Adipocyte (in vitro differentiated cells): ENCODE results near the gene CCDC27.
"Not testable (repeated sequence)": the region's sequence is repeated elsewhere in the genome, so short reads cannot be mapped to it uniquely, and the experiment has no call there.

Experiments used
- DNase-seq: peaks from one replicate; pipeline ENCODE4 v3.0.0-alpha.2; 2015; ENCODE audit warnings: low read depth
- H3K27me3 ChIP-seq: replicated peaks from 2 replicates; pipeline ENCODE4 v1.7.0; 2013; ENCODE audit warnings: mild to moderate bottlenecking, low read length, moderate library complexity; ENCODE audit not compliant: control insufficient read depth, insufficient read depth
- H3K36me3 ChIP-seq: 2 replicates; pipeline ENCODE4 v1.7.0; 2013; ENCODE audit warnings: low read length, mild to moderate bottlenecking, moderate library complexity; ENCODE audit not compliant: control insufficient read depth, insufficient read depth, severe bottlenecking
- H3K4me1 ChIP-seq: 2 replicates; pipeline ENCODE4 v1.7.0; 2013; ENCODE audit warnings: mild to moderate bottlenecking, low read length, moderate library complexity; ENCODE audit not compliant: control insufficient read depth, insufficient read depth
- H3K4me3 ChIP-seq: 2 replicates; pipeline ENCODE4 v1.7.0; 2013; ENCODE audit warnings: mild to moderate bottlenecking, low read length, moderate library complexity
- H3K9ac ChIP-seq: 2 replicates; pipeline ENCODE4 v1.7.0; 2013; ENCODE audit warnings: mild to moderate bottlenecking, low read length, moderate library complexity
- H3K9me3 ChIP-seq: 2 replicates; pipeline ENCODE4 v1.7.0; 2013; ENCODE audit warnings: mild to moderate bottlenecking, low read length, moderate library complexity; ENCODE audit not compliant: control insufficient read depth

Gene CCDC27

GRCh38 chr1:3810149-3810761 lies 58.0 kb downstream of the CCDC27 start:
- H3K27me3 ChIP-seq, H3K9ac ChIP-seq, H3K4me3 ChIP-seq, DNase-seq, H3K4me1 ChIP-seq, H3K9me3 ChIP-seq: not testable (repeated sequence)
- peaks cover 17% of the 10 kb centered on the region for H3K36me3 ChIP-seq

- no peaks in the 10 kb centered on the region for H3K4me1 ChIP-seq
- H3K4me3 ChIP-seq, result no peak overlapping the region
- no peaks in the 10 kb centered on the region for H3K27me3 ChIP-seq
- H3K9ac ChIP-seq, result no peak overlapping the region
- H3K9me3 ChIP-seq, result no peaks in the 10 kb centered on the region
- peaks cover 25% of the 10 kb centered on the region for H3K36me3 ChIP-seq
- no peak for DNase-seq
These were observed 59.3 kb downstream of the CCDC27 start for GRCh38 chr1:3811595-3811911.

GRCh38 chr1:3814065-3814464 lies 61.8 kb downstream of the CCDC27 start:
- H3K9ac ChIP-seq, result no peak overlapping the region
- no peaks in the 10 kb centered on the region for H3K27me3 ChIP-seq
- no peak overlapping the region for H3K4me3 ChIP-seq
- DNase-seq, result no peak
- H3K4me1 ChIP-seq, result no peaks in the 10 kb centered on the region
- H3K36me3 ChIP-seq, result peaks cover 28% of the 10 kb centered on the region
- H3K9me3 ChIP-seq, result no peaks in the 10 kb centered on the region

- no peaks in the 10 kb centered on the region for H3K27me3 ChIP-seq
- no peak overlapping the region for H3K4me3 ChIP-seq
- H3K4me1 ChIP-seq, result no peaks in the 10 kb centered on the region
- DNase-seq, result no peak
- H3K36me3 ChIP-seq, result peaks cover 37% of the 10 kb centered on the region
- H3K9ac ChIP-seq, result no peak overlapping the region
- H3K9me3 ChIP-seq, result no peaks in the 10 kb centered on the region
These were observed 62.7 kb downstream of the CCDC27 start for GRCh38 chr1:3814771-3815561.

- Histone ChIP-seq H3K9me3 (no peaks in the 10 kb centered on the region), H3K4me3 (no peak overlapping the region), H3K36me3 (peaks cover 52% of the 10 kb centered on the region), H3K9ac (no peak overlapping the region), H3K27me3 (no peaks in the 10 kb centered on the region), H3K4me1 (no peaks in the 10 kb centered on the region)
- DNase-seq, result no peak
These were observed 64.3 kb downstream of the CCDC27 start for GRCh38 chr1:3816331-3817137.

GRCh38 chr1:3817138-3817740 lies 65.0 kb downstream of the CCDC27 start:
- no peak for DNase-seq
- Histone ChIP-seq H3K36me3 (peaks cover 59% of the 10 kb centered on the region), H3K4me1 (no peaks in the 10 kb centered on the region), H3K9ac (no peak overlapping the region), H3K27me3 (no peaks in the 10 kb centered on the region), H3K4me3 (no peak overlapping the region), H3K9me3 (no peaks in the 10 kb centered on the region)

- Histone ChIP-seq H3K9ac (no peak overlapping the region), H3K27me3 (no peaks in the 10 kb centered on the region), H3K9me3 (no peaks in the 10 kb centered on the region), H3K4me3 (no peak overlapping the region), H3K4me1 (no peaks in the 10 kb centered on the region), H3K36me3 (peaks cover 67% of the 10 kb centered on the region)
- no peak for DNase-seq
These were observed 65.8 kb downstream of the CCDC27 start for GRCh38 chr1:3817821-3818597.

GRCh38 chr1:3819771-3820200 lies 67.5 kb downstream of the CCDC27 start:
- H3K9ac ChIP-seq, result no peak overlapping the region
- H3K36me3 ChIP-seq, result peaks cover 64% of the 10 kb centered on the region
- H3K27me3 ChIP-seq, result no peaks in the 10 kb centered on the region
- DNase-seq, result peak; percentile 5
- H3K4me1 ChIP-seq, result no peaks in the 10 kb centered on the region
- no peaks in the 10 kb centered on the region for H3K9me3 ChIP-seq
- H3K4me3 ChIP-seq, result no peak overlapping the region

GRCh38 chr1:3820316-3820715 lies 68.1 kb downstream of the CCDC27 start:
- no peaks in the 10 kb centered on the region for H3K4me1 ChIP-seq
- no peaks in the 10 kb centered on the region for H3K9me3 ChIP-seq
- no peak overlapping the region for H3K4me3 ChIP-seq
- H3K36me3 ChIP-seq, result peaks cover 62% of the 10 kb centered on the region
- no peaks in the 10 kb centered on the region for H3K27me3 ChIP-seq
- no peak overlapping the region for H3K9ac ChIP-seq
- no peak for DNase-seq

GRCh38 chr1:3821004-3821403 lies 68.8 kb downstream of the CCDC27 start:
- no peak for DNase-seq
- Histone ChIP-seq H3K27me3 (no peaks in the 10 kb centered on the region), H3K4me3 (no peak overlapping the region), H3K9me3 (no peaks in the 10 kb centered on the region), H3K4me1 (no peaks in the 10 kb centered on the region), H3K9ac (no peak overlapping the region), H3K36me3 (peaks cover 62% of the 10 kb centered on the region)
